Measurements from ENCODE around the gene THUMPD1. TPM values are rescaled to one million over a fixed set of nuclear protein-coding genes. Genes with fewer than 3 reads are reported as not detected.

THUMPD1 gene
- total RNA-seq, 4 donors from 2014 or later, result 44.6 to 59.9 (median 45.5) TPM

DNA sequence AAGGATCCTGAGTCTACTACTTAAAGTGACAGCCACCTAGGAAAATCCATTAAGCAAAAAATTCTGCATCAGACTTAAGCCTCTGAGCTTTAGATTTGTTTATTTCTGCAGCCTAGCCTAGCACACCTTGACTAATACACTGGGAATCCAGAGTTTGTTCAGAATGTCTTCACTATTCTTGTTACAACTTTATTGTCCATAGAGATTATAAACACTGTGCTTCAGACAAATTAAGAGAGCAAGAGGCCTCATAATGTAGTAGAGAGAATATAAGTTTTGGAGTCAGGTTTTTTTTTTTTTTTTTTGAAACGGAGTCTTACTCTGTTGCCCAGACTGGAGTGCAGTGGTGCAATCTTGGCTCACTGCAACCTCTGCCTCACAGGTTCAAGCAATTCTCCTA, 8.9 kb upstream of the THUMPD1 start:
- DNase-seq (ENCODE audit: low spot score) (no peak), ATAC-seq (ENCODE audit: low FRiP score) (no peak)
- TF ChIP-seq, protein P1, sequence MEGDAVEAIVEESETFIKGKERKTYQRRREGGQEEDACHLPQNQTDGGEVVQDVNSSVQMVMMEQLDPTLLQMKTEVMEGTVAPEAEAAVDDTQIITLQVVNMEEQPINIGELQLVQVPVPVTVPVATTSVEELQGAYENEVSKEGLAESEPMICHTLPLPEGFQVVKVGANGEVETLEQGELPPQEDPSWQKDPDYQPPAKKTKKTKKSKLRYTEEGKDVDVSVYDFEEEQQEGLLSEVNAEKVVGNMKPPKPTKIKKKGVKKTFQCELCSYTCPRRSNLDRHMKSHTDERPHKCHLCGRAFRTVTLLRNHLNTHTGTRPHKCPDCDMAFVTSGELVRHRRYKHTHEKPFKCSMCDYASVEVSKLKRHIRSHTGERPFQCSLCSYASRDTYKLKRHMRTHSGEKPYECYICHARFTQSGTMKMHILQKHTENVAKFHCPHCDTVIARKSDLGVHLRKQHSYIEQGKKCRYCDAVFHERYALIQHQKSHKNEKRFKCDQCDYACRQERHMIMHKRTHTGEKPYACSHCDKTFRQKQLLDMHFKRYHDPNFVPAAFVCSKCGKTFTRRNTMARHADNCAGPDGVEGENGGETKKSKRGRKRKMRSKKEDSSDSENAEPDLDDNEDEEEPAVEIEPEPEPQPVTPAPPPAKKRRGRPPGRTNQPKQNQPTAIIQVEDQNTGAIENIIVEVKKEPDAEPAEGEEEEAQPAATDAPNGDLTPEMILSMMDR (IDR thresholded peaks at IDR 0.05), result no peak

DNA sequence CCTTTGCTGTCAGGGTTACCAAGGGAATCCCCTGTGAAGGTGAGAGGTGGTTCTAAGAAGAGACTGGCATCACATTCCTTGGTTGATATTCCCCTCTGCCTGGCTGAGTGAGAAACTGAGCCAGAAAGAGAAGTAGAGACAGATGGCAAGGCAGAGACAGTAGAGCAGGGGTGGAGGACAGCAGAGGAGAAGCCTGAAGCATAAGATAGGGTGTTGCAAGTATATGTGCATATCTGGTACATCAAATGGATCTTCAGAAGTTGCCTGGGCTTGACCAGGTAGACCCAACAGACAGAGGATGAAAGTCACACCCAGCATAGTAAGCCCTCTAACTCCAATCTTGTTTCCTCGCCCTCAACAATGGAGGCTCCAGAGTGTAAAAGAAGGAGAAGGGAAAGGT, 7.9 kb upstream of the THUMPD1 start:
- TF ChIP-seq, protein P1 (IDR thresholded peaks at IDR 0.05), result no peak
- ATAC-seq (ENCODE audit: low FRiP score) (no peak), DNase-seq (ENCODE audit: low spot score) (no peak)

DNA sequence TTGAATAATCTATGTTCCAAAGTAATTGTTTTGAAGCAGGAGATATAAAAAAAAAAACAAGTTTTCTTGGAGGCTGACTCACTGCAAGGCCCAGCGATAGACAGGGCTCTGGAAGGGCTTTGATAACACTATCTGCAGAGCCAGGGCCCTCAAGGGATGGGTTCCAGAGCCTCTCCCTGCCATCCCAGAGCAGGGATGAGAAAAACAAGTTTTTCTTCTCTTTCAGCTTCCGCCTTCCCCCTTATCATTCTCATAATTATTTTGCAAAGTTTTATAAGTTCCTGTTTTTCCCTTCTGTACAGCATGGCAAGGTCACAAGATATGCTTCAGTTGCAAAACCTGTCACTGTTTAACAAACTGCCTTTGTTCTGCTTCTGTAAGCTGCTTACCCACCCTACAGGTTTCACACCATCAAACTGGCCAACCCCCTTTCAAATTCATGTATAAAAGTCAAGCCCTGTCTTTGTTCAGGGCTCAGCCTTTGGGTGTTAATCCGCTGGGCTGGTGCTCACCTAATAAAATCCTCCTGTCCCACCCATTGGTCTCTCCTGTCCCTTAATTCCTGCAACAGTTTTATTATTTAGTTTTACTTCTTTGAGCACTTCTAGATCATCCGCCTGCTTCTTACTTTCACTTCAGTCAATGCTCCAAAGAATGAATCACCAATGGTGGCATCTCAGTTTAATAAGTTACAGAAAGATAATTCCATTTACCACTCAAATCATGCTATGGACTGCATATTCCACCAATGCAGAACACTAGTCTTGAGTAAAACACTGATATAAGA, 5.6 kb upstream of the THUMPD1 start:
- DNase-seq (ENCODE audit: low spot score), result no peak
- no peak for ATAC-seq (ENCODE audit: low FRiP score)
- TF ChIP-seq, protein P1 (IDR thresholded peaks at IDR 0.05), result no peak

DNA sequence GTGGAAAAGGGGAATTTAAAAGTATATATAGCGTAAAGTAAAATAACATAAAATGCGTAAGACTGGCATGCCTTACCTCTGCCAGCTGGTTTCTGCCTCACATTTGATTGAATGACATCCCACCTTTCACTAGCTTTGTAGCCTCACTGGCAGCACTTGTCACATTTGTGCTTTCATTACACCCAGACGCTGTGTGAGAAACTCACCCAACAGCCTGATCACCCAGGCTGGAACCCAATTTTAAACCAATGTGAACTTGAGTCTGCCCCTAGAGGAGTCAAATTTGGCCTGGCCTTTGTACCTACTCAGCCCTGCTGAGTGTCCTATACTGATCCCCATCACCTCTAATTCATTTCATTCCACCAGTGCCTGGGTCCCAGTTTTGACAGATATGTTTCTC, 4.8 kb upstream of the THUMPD1 start:
- ATAC-seq (ENCODE audit: low FRiP score) (no peak), DNase-seq (ENCODE audit: low spot score) (no peak)
- TF ChIP-seq, protein P1 (IDR thresholded peaks at IDR 0.05), result no peak

DNA sequence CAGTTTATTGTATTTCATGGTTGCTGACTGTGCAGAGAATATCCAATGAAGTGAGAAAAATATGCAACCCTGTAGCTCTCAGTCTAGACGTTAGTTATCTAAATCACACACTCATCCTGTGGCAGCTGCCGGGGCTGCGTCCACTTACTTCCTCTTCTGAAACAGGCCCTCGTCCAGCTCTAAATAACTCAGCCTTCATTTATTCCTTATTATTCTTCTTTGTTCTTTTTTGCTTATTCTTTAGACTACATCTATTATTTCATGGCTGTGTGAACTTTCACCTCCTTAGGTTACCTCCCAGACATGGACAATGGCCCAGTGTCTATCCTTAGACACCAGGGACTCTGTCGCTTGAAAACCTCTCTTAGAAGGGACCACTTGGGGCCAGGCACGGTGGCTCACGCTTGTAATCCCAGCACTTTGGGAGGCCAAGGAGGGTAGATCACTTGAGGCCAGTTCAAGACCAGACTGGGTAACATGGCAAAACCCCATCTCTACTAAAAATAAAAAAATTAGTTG, 3.4 kb upstream of the THUMPD1 start:
- DNase-seq (ENCODE audit: low spot score) (no peak), ATAC-seq (ENCODE audit: low FRiP score) (no peak)
- TF ChIP-seq, protein P1 (IDR thresholded peaks at IDR 0.05), result no peak

DNA sequence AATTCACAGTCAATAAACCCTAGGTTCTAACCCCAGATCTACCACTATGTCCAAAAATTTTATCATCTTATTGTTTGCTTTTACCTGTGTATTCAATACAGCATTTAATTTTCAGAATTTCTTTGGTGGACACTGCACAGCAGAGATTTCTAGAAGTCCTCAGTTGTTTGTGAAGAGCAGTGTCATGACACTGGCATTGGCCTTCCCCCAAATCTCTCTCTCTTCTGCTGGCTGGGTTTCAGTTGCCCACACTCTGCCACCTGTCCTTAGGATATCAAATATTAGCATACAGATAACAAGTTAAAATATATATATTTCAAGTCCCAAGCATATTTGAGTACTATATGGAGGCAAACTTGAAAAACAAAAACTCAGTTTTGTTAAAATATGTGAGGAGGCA, 2.0 kb upstream of the THUMPD1 start:
- ATAC-seq (ENCODE audit: low FRiP score) (no peak), DNase-seq (ENCODE audit: low spot score) (no peak)
- TF ChIP-seq, protein P1 (IDR thresholded peaks at IDR 0.05), result no peak

All from omental fat pad (tissue), 4 donors.